H1 (cell line): Measurements from ENCODE around the gene HES2. TPM values are rescaled to one million over a fixed set of nuclear protein-coding genes. Genes with fewer than 3 reads are reported as not detected.

ENCODE experiments used
- CTCF ChIA-PET: fragments of 300-600 bp; sonication (Branson Sonifier 250); formaldehyde crosslinking; loops from one replicate; lab custom pipeline; 2021; ENCODE audit not compliant: partially characterized antibody; lab: Charles Lee
- POLR2A ChIA-PET: fragments of 300-600 bp; sonication (Branson Sonifier 250); formaldehyde crosslinking; loops from one replicate; lab custom pipeline; 2021; ENCODE audit warnings: inconsistent platforms; ENCODE audit not compliant: partially characterized antibody; lab: Charles Lee
- DNase-seq, 2 experiments: peaks; one replicate each; pipeline versions ENCODE4 v3.0.0 to v3.0.0-alpha.2; 2010 to 2022; ENCODE audit warnings: low spot score in 2 of 2, low read depth in 1 of 2, mixed read lengths in 1 of 2
- FAIRE-seq: peaks from 2 replicates; lab custom pipeline; 2011; peaks lifted over from hg19 to GRCh38; lab: Jason Lieb, UNC
- H2AFZ ChIP-seq: 2 replicates; pipeline ENCODE4 v1.8.1; 2012; ENCODE audit warnings: low read length, inconsistent platforms
- H2AK5ac ChIP-seq: 2 replicates; pipeline ENCODE4 v1.6.1; 2013; ENCODE audit warnings: low read depth, low read length
- H2BK120ac ChIP-seq: replicated peaks from 2 replicates; pipeline ENCODE3; 2013; ENCODE audit warnings: low read depth, low read length, inconsistent platforms
- H2BK12ac ChIP-seq: 2 replicates; pipeline ENCODE4 v1.6.1; 2013; ENCODE audit warnings: low read depth, low read length
- H2BK15ac ChIP-seq: 2 replicates; pipeline ENCODE4 v1.6.1; 2013; ENCODE audit warnings: low read length
- H2BK20ac ChIP-seq: 2 replicates; pipeline ENCODE4 v1.6.1; 2013; ENCODE audit warnings: low read length
- H2BK5ac ChIP-seq: 2 replicates; pipeline ENCODE4 v1.6.1; 2013; ENCODE audit warnings: low read depth, low read length
- H3K14ac ChIP-seq: 2 replicates; pipeline ENCODE4 v1.6.1; 2013; ENCODE audit warnings: inconsistent platforms; ENCODE audit not compliant: insufficient read length
- H3K18ac ChIP-seq: 2 replicates; pipeline ENCODE4 v1.6.1; 2013; ENCODE audit warnings: low read length; ENCODE audit errors: extremely low read depth
- H3K23ac ChIP-seq: 2 replicates; pipeline ENCODE4 v1.6.1; 2013; ENCODE audit warnings: inconsistent platforms; ENCODE audit not compliant: insufficient read length
- H3K23me2 ChIP-seq: 2 replicates; pipeline ENCODE4 v1.6.1; 2013; ENCODE audit warnings: low read depth, low read length
- H3K27ac ChIP-seq: 2 replicates; pipeline ENCODE4 v1.6.1; 2011; ENCODE audit warnings: low read depth, low read length, inconsistent platforms
- H3K27me3 ChIP-seq, 4 experiments: replicated peaks in 1 of 4; 1 replicate in 1 of 4; 2 replicates in 3 of 4; pipeline versions ENCODE4 v1.6.1 to v1.8.1; 2011 to 2013; ENCODE audit warnings: low read length in 3 of 4, mild to moderate bottlenecking in 3 of 4, inconsistent platforms in 2 of 4, mixed read lengths in 2 of 4, moderate library complexity in 1 of 4; ENCODE audit not compliant: control insufficient read depth in 3 of 4, insufficient read depth in 3 of 4; ENCODE audit errors: extremely low read depth in 1 of 4
- H3K36me3 ChIP-seq, 4 experiments: 2 replicates each; pipeline versions ENCODE4 v1.6.1 to v1.8.1; 2011 to 2013; ENCODE audit warnings: mild to moderate bottlenecking in 4 of 4, low read length in 3 of 4, moderate library complexity in 2 of 4, control low read depth in 1 of 4, inconsistent platforms in 1 of 4; ENCODE audit not compliant: insufficient read depth in 4 of 4, control insufficient read depth in 2 of 4
- H3K4ac ChIP-seq: replicated peaks from 2 replicates; pipeline ENCODE3; 2013; ENCODE audit warnings: low read length, low read depth, mixed read lengths, inconsistent platforms; ENCODE audit not compliant: insufficient read length
- H3K4me1 ChIP-seq, 4 experiments: replicated peaks in 1 of 4; 1 replicate in 1 of 4; 2 replicates in 3 of 4; pipeline versions ENCODE4 v1.6.1 to v1.8.1; 2011 to 2013; ENCODE audit warnings: low read length in 3 of 4, inconsistent platforms in 2 of 4, mixed read lengths in 1 of 4; ENCODE audit not compliant: insufficient read depth in 4 of 4, control insufficient read depth in 3 of 4
- H3K4me2 ChIP-seq, 2 experiments: 2 replicates each; pipeline versions ENCODE4 v1.6.1 to v1.8.1; 2011 to 2013; ENCODE audit warnings: low read depth in 2 of 2, low read length in 2 of 2, control low read depth in 1 of 2, inconsistent platforms in 1 of 2, mild to moderate bottlenecking in 1 of 2; ENCODE audit not compliant: insufficient read depth in 1 of 2
- H3K4me3 ChIP-seq, 4 experiments: fragments of 200-600, 300-600 bp in 1 of 4; sonication (generic), shearing (Covaris generic), sonication (Bioruptor Twin) in 1 of 4; 2 replicates each; pipeline versions ENCODE4 v1.5.1 to v1.8.1; 2011 to 2016; ENCODE audit warnings: low read length in 4 of 4, low read depth in 3 of 4, control low read depth in 2 of 4, inconsistent platforms in 2 of 4, mild to moderate bottlenecking in 2 of 4, mixed read lengths in 1 of 4, moderate library complexity in 1 of 4; ENCODE audit not compliant: insufficient read depth in 2 of 4; ENCODE audit errors: extremely low read depth in 1 of 4
- H3K56ac ChIP-seq: replicated peaks from 2 replicates; pipeline ENCODE3; 2013; ENCODE audit warnings: low read depth, mild to moderate bottlenecking, mixed read lengths, low read length, inconsistent platforms; ENCODE audit not compliant: insufficient read length
- H3K79me1 ChIP-seq: 2 replicates; pipeline ENCODE4 v1.6.1; 2013; ENCODE audit warnings: low read depth, low read length, control low read depth
- H3K79me2 ChIP-seq, 2 experiments: 2 replicates each; pipeline versions ENCODE4 v1.6.1 to v1.8.1; 2012 to 2013; ENCODE audit warnings: low read length in 2 of 2, mild to moderate bottlenecking in 2 of 2, inconsistent platforms in 1 of 2; ENCODE audit not compliant: insufficient read depth in 2 of 2, control insufficient read depth in 1 of 2
- H3K9ac ChIP-seq, 4 experiments: replicated peaks in 1 of 4; 1 replicate in 1 of 4; 2 replicates in 3 of 4; pipeline versions ENCODE4 v1.6.1 to v1.8.1; 2011 to 2013; ENCODE audit warnings: low read depth in 3 of 4, low read length in 3 of 4, control low read depth in 2 of 4, mild to moderate bottlenecking in 2 of 4, moderate library complexity in 2 of 4, inconsistent platforms in 1 of 4; ENCODE audit errors: extremely low read depth in 1 of 4
- H3K9me3 ChIP-seq, 2 experiments: 2 replicates each; pipeline versions ENCODE4 v1.6.1 to v1.8.1; 2012 to 2013; ENCODE audit warnings: mild to moderate bottlenecking in 2 of 2, moderate library complexity in 2 of 2, control low read depth in 1 of 2, inconsistent platforms in 1 of 2, low read depth in 1 of 2, low read length in 1 of 2, mixed read lengths in 1 of 2; ENCODE audit not compliant: insufficient read depth in 2 of 2
- H4K20me1 ChIP-seq, 2 experiments: replicated peaks in 1 of 2; 2 replicates each; pipeline versions ENCODE3 to v1.8.1; 2011 to 2013; ENCODE audit warnings: inconsistent platforms in 2 of 2, low read length in 2 of 2, mild to moderate bottlenecking in 1 of 2; ENCODE audit not compliant: insufficient read depth in 2 of 2, control insufficient read depth in 1 of 2
- H4K5ac ChIP-seq: 2 replicates; pipeline ENCODE4 v1.6.1; 2013; ENCODE audit warnings: low read length, low read depth, mixed read lengths, inconsistent platforms; ENCODE audit not compliant: insufficient read length
- H4K8ac ChIP-seq: 2 replicates; pipeline ENCODE4 v1.8.0; 2013; ENCODE audit warnings: mild to moderate bottlenecking, moderate library complexity, low read length, inconsistent platforms; ENCODE audit not compliant: insufficient read depth; ENCODE audit errors: extremely low read depth
- H4K91ac ChIP-seq: replicated peaks from 2 replicates; pipeline ENCODE3; 2013; ENCODE audit warnings: low read length, mixed read lengths, inconsistent platforms; ENCODE audit not compliant: insufficient read length
- SIN3A ChIP-seq, 2 experiments: IDR thresholded peaks in 1 of 2; conservative IDR thresholded peaks in 1 of 2; 2 replicates each; pipeline ENCODE4 v1.6.1; 2011 to 2012; ENCODE audit warnings: low read length in 2 of 2, improper control_type of control experiment in 1 of 2, low read depth in 1 of 2, mild to moderate bottlenecking in 1 of 2
- WGBS, 2 experiments: shearing (Covaris generic) in 1 of 2; methylation state at CpG; one replicate each; pipeline versions ENCODE4 v1.1.6 to v1.1.7; 2013 to 2015; ENCODE audit warnings: low lambda C conversion rate in 2 of 2, mixed read lengths in 2 of 2, inconsistent platforms in 1 of 2, low coverage in 1 of 2, missing lambda C conversion rate in 1 of 2; ENCODE audit not compliant: insufficient replicate concordance in 2 of 2, insufficient coverage in 1 of 2, insufficient read length in 1 of 2; ENCODE audit errors: extremely low coverage in 1 of 2, missing lambda C conversion rate in 1 of 2; 5-methylcytosine and 5-hydroxymethylcytosine counted together
- polyA plus RNA-seq, 7 experiments: library from polyadenylated mRNA; depleted of rRNA in 3 of 7; stranded (reverse) in 5 of 7; unstranded in 2 of 7; fragments of >200 nt in 5 of 7; fragments of 200-250 nt in 2 of 7; gene quantifications; 1 replicate in 5 of 7; 2 replicates in 1 of 7; 4 replicates in 1 of 7; pipeline versions ENCODE4 v1.2.1 to v1.2.3, GENCODE V29; 2011 to 2013; ENCODE audit warnings: missing spikeins in 2 of 7, mixed read lengths in 2 of 7
- total RNA-seq: library from RNA; stranded (reverse); fragmentation: NEBNext Ultra II Directional; extraction: Animal tissue kit (Norgen Biotek cat#: 25700); gene quantifications from 2 replicates; pipeline ENCODE4 v1.2.1, GENCODE V29; 2021

The HES2 gene
- total and polyA plus RNA-seq, 2 of the 8 experiments (the other 6 are each of a cell fraction or from before 2014, with no cell fraction given) = 0.15 to 0.53 TPM

DNA sequence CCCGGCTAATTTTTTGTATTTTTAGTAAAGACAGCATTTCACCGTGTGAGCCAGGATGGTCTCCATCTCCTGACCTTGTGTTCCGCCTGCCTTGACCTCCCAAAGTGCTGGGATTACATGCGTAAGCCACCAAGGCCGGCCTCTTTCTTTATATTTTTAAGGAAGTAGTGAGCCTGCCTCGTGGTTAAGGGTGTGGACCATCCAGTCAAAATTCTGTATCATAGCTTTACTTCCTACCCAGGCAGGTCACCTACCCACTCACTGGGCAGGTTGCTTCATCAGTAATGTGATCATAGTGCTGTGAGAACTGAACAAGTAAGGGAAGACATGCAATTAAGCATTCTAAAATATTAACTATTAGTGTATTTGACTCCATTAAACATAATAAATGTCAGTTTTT, 18.0 kb downstream of the HES2 start:
- Histone ChIP-seq H3K9me3 (no peaks in the 10 kb centered on the region), H3K23me2 (no peaks in the 10 kb centered on the region), H2AK5ac (no peak overlapping the region), H3K4ac (no peak overlapping the region), H4K5ac (no peak overlapping the region), H2BK120ac (no peak overlapping the region), H3K9ac (no peak overlapping the region), H3K18ac (no peak overlapping the region), H3K23ac (no peak overlapping the region), H3K27ac (no peak overlapping the region), H3K79me2 (no peaks in the 10 kb centered on the region), H3K56ac (no peak overlapping the region), H2BK20ac (no peak overlapping the region), H2BK5ac (no peak overlapping the region), H3K27me3 (peaks cover 0 to 4% (median 2%) of the 10 kb centered on the region in 4 experiments; a peak in 4 of 7 replicates), H3K4me1 (no peaks in the 10 kb centered on the region), H2BK12ac (no peak overlapping the region), H3K4me2 (no peak overlapping the region), H4K20me1 (no peaks in the 10 kb centered on the region), H4K8ac (no peak overlapping the region), H3K14ac (no peak overlapping the region), H2BK15ac (no peak overlapping the region), H2AFZ (no peak overlapping the region), H3K36me3 (no peaks in the 10 kb centered on the region), H3K4me3 (no peak overlapping the region), H4K91ac (no peak overlapping the region), H3K79me1 (no peaks in the 10 kb centered on the region)
- WGBS, 2 experiments = 93% methylated on average over 6 of the region's 6 CpGs; no CpG with 5 or more reads in 1 of the 2 experiments
- ChIA-PET CTCF (interaction anchor here (0.7 to 58.4 kb wide), 11 partner anchors 9 to 212 kb away, joined by 3 to 1769 read pairs (median 4); partner anchors contain the start of genes HES2 and PLEKHG5), POLR2A (interaction anchor here (0.8 kb wide), 1 partner anchor 10 kb away, joined by 3 read pairs; no protein-coding TSS in a partner anchor)
- no peak for FAIRE-seq
- DNase-seq = no peak
- no peak for TF ChIP-seq SIN3A (conservative IDR thresholded peaks at IDR 0.05 in 1 of 2, IDR thresholded peaks at IDR 0.05 in 1 of 2; ENCODE audit: low read depth in 1 of 2, low read length in 2 of 2)
